Fibroblast of the aortic adventitia (primary cell): ENCODE results near the gene LENEP. TPM values are rescaled to one million over a fixed set of nuclear protein-coding genes. Genes with fewer than 3 reads are reported as not detected.
"Not testable (repeated sequence)": the region's sequence is repeated elsewhere in the genome, so short reads cannot be mapped to it uniquely, and the experiment has no call there.

Source experiments
- DNase-seq: peaks from one replicate; pipeline ENCODE4 v3.0.0-alpha.2; 2010; ENCODE audit warnings: low read depth
- H3K4me3 ChIP-seq: 2 replicates; pipeline ENCODE4 v1.5.1; 2011; ENCODE audit warnings: low read depth, mild to moderate bottlenecking, control low read depth, low read length, moderate library complexity
- CTCF ChIP-seq: IDR thresholded peaks from 2 replicates; pipeline ENCODE4 v1.5.1; 2011; ENCODE audit warnings: mild to moderate bottlenecking, low read length, control low read depth, inconsistent platforms; ENCODE audit not compliant: insufficient read depth
- total RNA-seq: library from RNA; depleted of rRNA; stranded (reverse); fragments of >200 nt; gene quantifications from 2 replicates; pipeline ENCODE4 v1.2.3, GENCODE V29; 2012; ENCODE audit warnings: low replicate concordance

LENEP gene
- total RNA-seq, 1 donor: not detected

- no peak overlapping the region for H3K4me3 ChIP-seq
- no peak for TF ChIP-seq CTCF
- DNase-seq: no peak
Observed at GRCh38 chr1:154994591-154994990, 1.2 kb downstream of the LENEP start.

GRCh38 chr1:154995301-154995983, 2.1 kb downstream of the LENEP start:
- peak; percentile 42 for TF ChIP-seq CTCF
- peak; percentile 87 for DNase-seq
- not testable (repeated sequence) for H3K4me3 ChIP-seq

- TF ChIP-seq CTCF: no peak
- no peak for DNase-seq
- H3K4me3 ChIP-seq: no peak overlapping the region
Observed at GRCh38 chr1:154996966-154997701, 3.7 kb downstream of the LENEP start.

GRCh38 chr1:154998201-154998780, 4.9 kb downstream of the LENEP start:
- TF ChIP-seq CTCF: no peak
- DNase-seq: no peak
- H3K4me3 ChIP-seq: no peak overlapping the region

- DNase-seq: peak; percentile 77
- H3K4me3 ChIP-seq: peak overlapping the region; percentile 37
- peak; percentile 96 for TF ChIP-seq CTCF
Observed at GRCh38 chr1:154998818-154999570, 5.6 kb downstream of the LENEP start.

- DNase-seq: no peak
- H3K4me3 ChIP-seq: peak overlapping the region; percentile 79
- TF ChIP-seq CTCF: no peak
Observed at GRCh38 chr1:154999571-155000410, 6.4 kb downstream of the LENEP start.
